ENCODE results near the gene AQP3. TPM values are rescaled to one million over a fixed set of nuclear protein-coding genes. Genes with fewer than 3 reads are reported as not detected.

Gene AQP3
- total RNA-seq, 1 experiment from 2014 or later = 5.5 TPM

DNA sequence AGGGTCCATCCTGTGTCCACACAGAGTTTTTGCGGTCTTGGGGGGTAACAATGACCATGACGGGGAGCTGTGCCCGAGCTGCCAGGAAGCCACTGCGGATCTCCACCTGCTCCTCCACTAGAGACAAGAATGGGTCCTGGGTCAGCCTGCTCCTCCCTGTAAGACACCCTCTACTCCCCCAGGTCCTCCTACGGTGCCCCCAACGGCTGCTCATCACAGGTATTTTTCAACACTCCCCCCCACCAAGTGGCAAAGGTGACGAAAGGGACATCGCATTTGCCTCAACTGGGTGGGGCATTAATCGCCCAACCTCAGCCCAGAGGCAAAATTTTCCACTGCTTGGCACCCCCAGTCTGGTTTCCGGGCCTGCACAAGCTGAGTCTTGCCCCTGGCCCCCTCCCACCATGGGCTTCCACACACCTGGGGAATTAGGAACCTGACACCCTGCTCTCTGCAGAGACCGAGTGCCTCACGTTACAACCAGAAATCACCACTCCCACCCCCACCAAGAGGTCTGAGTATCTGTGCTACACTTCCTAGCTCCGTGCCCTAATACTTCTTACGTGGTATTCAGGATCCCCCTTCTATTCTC lies 16.7 kb upstream of the AQP3 start:
- H3K9me2 ChIP-seq (ENCODE audit: insufficient read depth) = no peaks in the 10 kb centered on the region
- H3K4me1 ChIP-seq (ENCODE audit: control insufficient read depth in 1 of 2, insufficient read depth in 2 of 2, low read length in 2 of 2) = peaks cover 5 to 19% of the 10 kb centered on the region in 2 experiments
- TF ChIP-seq CEBPB (IDR thresholded peaks at IDR 0.05; ENCODE audit: low read depth) = no peak
- TF ChIP-seq, protein P1, sequence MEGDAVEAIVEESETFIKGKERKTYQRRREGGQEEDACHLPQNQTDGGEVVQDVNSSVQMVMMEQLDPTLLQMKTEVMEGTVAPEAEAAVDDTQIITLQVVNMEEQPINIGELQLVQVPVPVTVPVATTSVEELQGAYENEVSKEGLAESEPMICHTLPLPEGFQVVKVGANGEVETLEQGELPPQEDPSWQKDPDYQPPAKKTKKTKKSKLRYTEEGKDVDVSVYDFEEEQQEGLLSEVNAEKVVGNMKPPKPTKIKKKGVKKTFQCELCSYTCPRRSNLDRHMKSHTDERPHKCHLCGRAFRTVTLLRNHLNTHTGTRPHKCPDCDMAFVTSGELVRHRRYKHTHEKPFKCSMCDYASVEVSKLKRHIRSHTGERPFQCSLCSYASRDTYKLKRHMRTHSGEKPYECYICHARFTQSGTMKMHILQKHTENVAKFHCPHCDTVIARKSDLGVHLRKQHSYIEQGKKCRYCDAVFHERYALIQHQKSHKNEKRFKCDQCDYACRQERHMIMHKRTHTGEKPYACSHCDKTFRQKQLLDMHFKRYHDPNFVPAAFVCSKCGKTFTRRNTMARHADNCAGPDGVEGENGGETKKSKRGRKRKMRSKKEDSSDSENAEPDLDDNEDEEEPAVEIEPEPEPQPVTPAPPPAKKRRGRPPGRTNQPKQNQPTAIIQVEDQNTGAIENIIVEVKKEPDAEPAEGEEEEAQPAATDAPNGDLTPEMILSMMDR (IDR thresholded peaks at IDR 0.05 in 2 of 3, conservative IDR thresholded peaks at IDR 0.05 in 1 of 3; ENCODE audit: borderline replicate concordance in 1 of 3, insufficient read depth in 1 of 3, low read depth in 2 of 3, low read length in 2 of 3) = no peak
- no peak for TF ChIP-seq RAD21 (IDR thresholded peaks at IDR 0.05; ENCODE audit: low read depth)
- H2AFZ ChIP-seq (ENCODE audit: low read depth, low read length, poor library complexity, severe bottlenecking) = no peak overlapping the region
- intact Hi-C loops (cut with micrococcal nuclease) = no loop called here
- RAD21 ChIA-PET (ENCODE audit: low non-redundant PET in 1 of 2, low total read pairs in 2 of 2, uncharacterized antibody in 2 of 2, unreplicated experiment in 2 of 2) = no interaction called here
- CTCF ChIA-PET = interaction anchor here (1.2 to 4.7 kb wide), 4 partner anchors 9 to 60 kb away, joined by 4 to 53 read pairs (median 10); partner anchors contain the start of gene NOL6
- H3K4me3 ChIP-seq (replicated peaks in 1 of 2; ENCODE audit: low read depth in 1 of 2, low read length in 2 of 2) = no peak overlapping the region
- no peak overlapping the region for H3K27ac ChIP-seq (ENCODE audit: low read depth, low read length)
- POLR2A ChIA-PET = interaction anchor here (1.7 kb wide), 1 partner anchor 10 kb away, joined by 9 read pairs; the partner anchor contains the start of gene NOL6
- H4K20me1 ChIP-seq (ENCODE audit: insufficient read depth) = no peaks in the 10 kb centered on the region
- H3K79me2 ChIP-seq (ENCODE audit: insufficient read depth, low read length) = no peaks in the 10 kb centered on the region; the same call in 1 of the 2 replicates
- H3K9me3 ChIP-seq (ENCODE audit: control insufficient read depth in 1 of 2, insufficient read depth in 1 of 2, low read depth in 1 of 2, low read length in 2 of 2) = no peaks in the 10 kb centered on the region
- no peak for DNase-seq (ENCODE audit: low read depth, low spot score)
- H3K4me2 ChIP-seq (ENCODE audit: low read length) = no peak overlapping the region
- BruUV-seq (replicated peaks) = no TSS peak
- H3K36me3 ChIP-seq (ENCODE audit: control insufficient read depth in 1 of 2, insufficient read depth in 2 of 2, low read length in 2 of 2) = peaks cover 36 to 75% of the 10 kb centered on the region in 2 experiments
- H3K9ac ChIP-seq (ENCODE audit: low read length) = no peak overlapping the region
- no peak for ATAC-seq
- H3K27me3 ChIP-seq (ENCODE audit: insufficient read depth, low read length) = no peaks in the 10 kb centered on the region

DNA sequence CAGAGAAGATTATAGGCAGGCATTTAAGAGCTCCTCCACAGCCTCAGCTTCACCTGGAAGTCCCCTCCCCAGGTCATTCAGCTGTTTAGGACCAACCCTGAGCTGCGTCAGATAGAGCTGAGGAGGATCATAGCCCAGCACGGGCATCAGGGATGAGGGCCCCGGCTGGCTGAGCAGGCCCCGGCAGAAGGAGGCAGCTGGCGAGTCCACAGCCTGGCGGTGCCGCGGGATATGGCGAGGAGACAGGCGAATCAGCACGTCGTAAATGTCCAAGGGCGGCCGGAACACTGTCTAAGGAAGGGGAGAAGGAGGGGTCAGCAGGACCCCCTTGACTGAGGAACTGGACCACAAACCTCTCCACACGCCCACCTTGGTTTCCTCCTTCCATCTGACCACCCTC lies 15.8 kb upstream of the AQP3 start:
- TF ChIP-seq JUND (IDR thresholded peaks at IDR 0.05) (no peak), ZNF274 (IDR thresholded peaks at IDR 0.05; ENCODE audit: low read depth, low read length) (no peak), EZH2 (IDR thresholded peaks at IDR 0.05) (no peak)
- Histone ChIP-seq H3K79me2 (ENCODE audit: insufficient read depth, low read length) (no peaks in the 10 kb centered on the region; the same call in 1 of the 2 replicates), H3K27me3 (ENCODE audit: insufficient read depth, low read length) (no peaks in the 10 kb centered on the region), H2AFZ (ENCODE audit: low read depth, low read length, poor library complexity, severe bottlenecking) (no peak overlapping the region), H3K36me3 (ENCODE audit: control insufficient read depth in 1 of 2, insufficient read depth in 2 of 2, low read length in 2 of 2) (peaks cover 33 to 66% of the 10 kb centered on the region in 2 experiments), H3K4me1 (ENCODE audit: control insufficient read depth in 1 of 2, insufficient read depth in 2 of 2, low read length in 2 of 2) (peaks cover 15 to 29% of the 10 kb centered on the region in 2 experiments), H3K9me2 (ENCODE audit: insufficient read depth) (no peaks in the 10 kb centered on the region), H3K9ac (ENCODE audit: low read length) (no peak overlapping the region), H4K20me1 (ENCODE audit: insufficient read depth) (no peaks in the 10 kb centered on the region), H3K4me2 (ENCODE audit: low read length) (no peak overlapping the region), H3K9me3 (ENCODE audit: control insufficient read depth in 1 of 2, insufficient read depth in 1 of 2, low read depth in 1 of 2, low read length in 2 of 2) (no peaks in the 10 kb centered on the region), H3K27ac (ENCODE audit: low read depth, low read length) (no peak overlapping the region), H3K4me3 (replicated peaks in 1 of 2; ENCODE audit: low read depth in 1 of 2, low read length in 2 of 2) (no peak overlapping the region)
- intact Hi-C loops (cut with micrococcal nuclease) = no loop called here
- RAD21 ChIA-PET (ENCODE audit: low non-redundant PET in 1 of 2, low total read pairs in 2 of 2, uncharacterized antibody in 2 of 2, unreplicated experiment in 2 of 2) = no interaction called here
- BruUV-seq (replicated peaks) = no TSS peak
- POLR2A ChIA-PET = no interaction called here
- no peak for ATAC-seq
- CTCF ChIA-PET = interaction anchor here (1.0 to 3.7 kb wide), 4 partner anchors 10 to 48 kb away, joined by 3 to 15 read pairs (median 4); partner anchors contain the start of genes AQP3 and NOL6
- no peak for DNase-seq (ENCODE audit: low read depth, low spot score)
